Measurements from ENCODE around the gene THSD7A. TPM values are rescaled to one million over a fixed set of nuclear protein-coding genes. Genes with fewer than 3 reads are reported as not detected.
A peak's percentile ranks its signal among the peaks of the same experiment; 100 is the strongest.

The THSD7A gene
- total and polyA plus RNA-seq, 4 donors: 0.15 to 2.7 (median 1.9) TPM

DNA sequence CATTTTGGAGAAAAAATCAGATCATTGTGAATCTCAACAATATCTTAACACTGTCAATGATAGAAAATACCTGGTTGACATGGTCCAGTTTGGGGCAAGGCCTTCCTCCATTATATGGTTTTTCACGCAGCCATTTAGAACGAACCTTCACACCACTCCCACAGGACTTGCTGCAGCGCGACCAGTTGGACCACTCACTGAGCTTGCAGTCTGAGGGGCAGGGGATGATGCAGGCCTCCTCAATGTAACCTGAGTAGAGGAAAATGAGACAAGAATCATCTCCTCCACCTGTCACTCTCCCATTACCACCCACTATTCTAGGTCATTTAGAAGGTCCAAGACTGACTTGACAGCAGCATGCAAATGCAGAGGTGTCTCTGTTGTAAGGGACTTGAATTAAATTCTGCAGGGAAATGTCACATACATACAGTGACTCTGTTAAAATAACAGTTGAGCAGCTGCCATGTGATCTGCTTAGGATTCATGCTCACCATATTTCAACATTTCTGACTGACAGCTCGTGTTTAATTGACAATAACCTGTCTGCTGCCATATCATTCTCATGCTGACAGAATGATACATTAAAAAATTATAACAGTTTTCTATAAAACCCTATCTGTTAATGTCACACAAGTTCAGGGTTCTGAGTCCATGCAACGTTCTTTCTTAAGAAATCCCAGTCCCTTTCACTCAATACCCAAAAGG, 403.0 kb downstream of the THSD7A start:
- peaks cover 0 to 4% (median 0%) of the 10 kb centered on the region in 4 donors for H3K4me1 ChIP-seq (ENCODE audit: control insufficient read depth in 4 of 4, insufficient read depth in 4 of 4, low read length in 3 of 4)

DNA sequence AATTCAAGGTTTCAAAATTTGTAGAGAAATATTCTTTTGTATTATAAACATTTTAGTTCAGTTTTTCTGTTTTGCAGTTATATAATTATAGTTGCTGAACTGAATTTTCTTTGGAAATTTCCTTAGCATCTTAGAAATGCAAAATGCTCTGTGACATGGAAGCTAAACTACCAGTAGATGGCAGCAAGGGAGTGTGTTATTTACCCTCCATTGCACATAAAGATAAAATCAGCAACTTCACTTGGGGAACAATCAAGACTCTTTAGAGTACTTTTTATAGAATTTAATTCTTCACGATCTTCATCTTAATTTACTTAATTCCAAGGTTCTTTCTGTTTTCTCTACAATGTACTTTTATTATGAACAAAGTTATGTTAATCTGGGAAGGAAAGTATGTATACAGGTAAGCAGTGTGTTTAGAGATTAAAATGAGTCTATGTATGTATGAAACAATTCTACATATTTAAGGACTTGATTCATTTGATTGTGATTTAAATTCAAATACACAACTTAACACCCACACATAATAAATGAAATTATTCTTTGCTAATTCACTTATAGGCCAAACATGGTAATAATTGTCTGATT, 404.2 kb downstream of the THSD7A start:
- Histone ChIP-seq H3K9me3 (ENCODE audit: control insufficient read depth in 4 of 4, low read length in 3 of 4) (no peaks in the 10 kb centered on the region), H3K4me3 (ENCODE audit: low read depth in 1 of 3, low read length in 3 of 3) (no peak overlapping the region), H3K9ac (ENCODE audit: low read depth in 1 of 2, low read length in 2 of 2) (no peak overlapping the region), H3K36me3 (ENCODE audit: control insufficient read depth in 4 of 4, insufficient read depth in 3 of 4, low read depth in 1 of 4, low read length in 3 of 4) (no peaks in the 10 kb centered on the region), H3K4me1 (ENCODE audit: control insufficient read depth in 4 of 4, insufficient read depth in 4 of 4, low read length in 3 of 4) (peaks cover 0 to 4% (median 0%) of the 10 kb centered on the region in 4 donors), H3K27me3 (ENCODE audit: control insufficient read depth in 4 of 4, insufficient read depth in 4 of 4, low read length in 3 of 4) (no peaks in the 10 kb centered on the region), H3K27ac (ENCODE audit: low read depth in 1 of 2, low read length in 2 of 2) (no peak overlapping the region)
- no peak for DNase-seq (ENCODE audit: low spot score)
- TF ChIP-seq, protein P1, sequence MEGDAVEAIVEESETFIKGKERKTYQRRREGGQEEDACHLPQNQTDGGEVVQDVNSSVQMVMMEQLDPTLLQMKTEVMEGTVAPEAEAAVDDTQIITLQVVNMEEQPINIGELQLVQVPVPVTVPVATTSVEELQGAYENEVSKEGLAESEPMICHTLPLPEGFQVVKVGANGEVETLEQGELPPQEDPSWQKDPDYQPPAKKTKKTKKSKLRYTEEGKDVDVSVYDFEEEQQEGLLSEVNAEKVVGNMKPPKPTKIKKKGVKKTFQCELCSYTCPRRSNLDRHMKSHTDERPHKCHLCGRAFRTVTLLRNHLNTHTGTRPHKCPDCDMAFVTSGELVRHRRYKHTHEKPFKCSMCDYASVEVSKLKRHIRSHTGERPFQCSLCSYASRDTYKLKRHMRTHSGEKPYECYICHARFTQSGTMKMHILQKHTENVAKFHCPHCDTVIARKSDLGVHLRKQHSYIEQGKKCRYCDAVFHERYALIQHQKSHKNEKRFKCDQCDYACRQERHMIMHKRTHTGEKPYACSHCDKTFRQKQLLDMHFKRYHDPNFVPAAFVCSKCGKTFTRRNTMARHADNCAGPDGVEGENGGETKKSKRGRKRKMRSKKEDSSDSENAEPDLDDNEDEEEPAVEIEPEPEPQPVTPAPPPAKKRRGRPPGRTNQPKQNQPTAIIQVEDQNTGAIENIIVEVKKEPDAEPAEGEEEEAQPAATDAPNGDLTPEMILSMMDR (IDR thresholded peaks at IDR 0.05; ENCODE audit: low read depth, low read length, missing input control): peak; percentile 86
- TF ChIP-seq RAD21 (IDR thresholded peaks at IDR 0.05) (peak; percentile 95), TAF1 (conservative IDR thresholded peaks at IDR 0.05) (no peak)
- 2% methylated on average over 1 of the region's 1 CpG for WGBS

More for the DNA sequence above, 403.0 kb downstream of the THSD7A start:
- no peaks in the 10 kb centered on the region for H3K36me3 ChIP-seq (ENCODE audit: control insufficient read depth in 4 of 4, insufficient read depth in 3 of 4, low read depth in 1 of 4, low read length in 3 of 4)
- H3K27me3 ChIP-seq (ENCODE audit: control insufficient read depth in 4 of 4, insufficient read depth in 4 of 4, low read length in 3 of 4): no peaks in the 10 kb centered on the region
- no peak for DNase-seq (ENCODE audit: low spot score)
- no peak overlapping the region for H3K27ac ChIP-seq (ENCODE audit: low read depth in 1 of 2, low read length in 2 of 2)
- no peaks in the 10 kb centered on the region for H3K9me3 ChIP-seq (ENCODE audit: control insufficient read depth in 4 of 4, low read length in 3 of 4)
- H3K9ac ChIP-seq (ENCODE audit: low read depth in 1 of 2, low read length in 2 of 2): no peak overlapping the region
- 95% methylated on average over 6 of the region's 6 CpGs for WGBS
- no peak overlapping the region for H3K4me3 ChIP-seq (ENCODE audit: low read depth in 1 of 3, low read length in 3 of 3)
- TF ChIP-seq RAD21 (IDR thresholded peaks at IDR 0.05) (no peak), JUND (IDR thresholded peaks at IDR 0.05) (no peak), SP1 (IDR thresholded peaks at IDR 0.05) (no peak), GABPA (IDR thresholded peaks at IDR 0.05 in 1 of 2, conservative IDR thresholded peaks at IDR 0.05 in 1 of 2) (no peak), YY1 (IDR thresholded peaks at IDR 0.05) (no peak), HNF4G (IDR thresholded peaks at IDR 0.05) (no peak), EGR1 (IDR thresholded peaks at IDR 0.05; ENCODE audit: low read depth in 2 of 2) (no peak), HNF4A (conservative IDR thresholded peaks at IDR 0.05) (no peak), TAF1 (conservative IDR thresholded peaks at IDR 0.05) (no peak), NR2F2 (IDR thresholded peaks at IDR 0.05) (no peak)
- TF ChIP-seq, protein P2, sequence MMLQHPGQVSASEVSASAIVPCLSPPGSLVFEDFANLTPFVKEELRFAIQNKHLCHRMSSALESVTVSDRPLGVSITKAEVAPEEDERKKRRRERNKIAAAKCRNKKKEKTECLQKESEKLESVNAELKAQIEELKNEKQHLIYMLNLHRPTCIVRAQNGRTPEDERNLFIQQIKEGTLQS (IDR thresholded peaks at IDR 0.05): no peak
- TF ChIP-seq, protein P3, sequence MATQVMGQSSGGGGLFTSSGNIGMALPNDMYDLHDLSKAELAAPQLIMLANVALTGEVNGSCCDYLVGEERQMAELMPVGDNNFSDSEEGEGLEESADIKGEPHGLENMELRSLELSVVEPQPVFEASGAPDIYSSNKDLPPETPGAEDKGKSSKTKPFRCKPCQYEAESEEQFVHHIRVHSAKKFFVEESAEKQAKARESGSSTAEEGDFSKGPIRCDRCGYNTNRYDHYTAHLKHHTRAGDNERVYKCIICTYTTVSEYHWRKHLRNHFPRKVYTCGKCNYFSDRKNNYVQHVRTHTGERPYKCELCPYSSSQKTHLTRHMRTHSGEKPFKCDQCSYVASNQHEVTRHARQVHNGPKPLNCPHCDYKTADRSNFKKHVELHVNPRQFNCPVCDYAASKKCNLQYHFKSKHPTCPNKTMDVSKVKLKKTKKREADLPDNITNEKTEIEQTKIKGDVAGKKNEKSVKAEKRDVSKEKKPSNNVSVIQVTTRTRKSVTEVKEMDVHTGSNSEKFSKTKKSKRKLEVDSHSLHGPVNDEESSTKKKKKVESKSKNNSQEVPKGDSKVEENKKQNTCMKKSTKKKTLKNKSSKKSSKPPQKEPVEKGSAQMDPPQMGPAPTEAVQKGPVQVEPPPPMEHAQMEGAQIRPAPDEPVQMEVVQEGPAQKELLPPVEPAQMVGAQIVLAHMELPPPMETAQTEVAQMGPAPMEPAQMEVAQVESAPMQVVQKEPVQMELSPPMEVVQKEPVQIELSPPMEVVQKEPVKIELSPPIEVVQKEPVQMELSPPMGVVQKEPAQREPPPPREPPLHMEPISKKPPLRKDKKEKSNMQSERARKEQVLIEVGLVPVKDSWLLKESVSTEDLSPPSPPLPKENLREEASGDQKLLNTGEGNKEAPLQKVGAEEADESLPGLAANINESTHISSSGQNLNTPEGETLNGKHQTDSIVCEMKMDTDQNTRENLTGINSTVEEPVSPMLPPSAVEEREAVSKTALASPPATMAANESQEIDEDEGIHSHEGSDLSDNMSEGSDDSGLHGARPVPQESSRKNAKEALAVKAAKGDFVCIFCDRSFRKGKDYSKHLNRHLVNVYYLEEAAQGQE (IDR thresholded peaks at IDR 0.05): no peak

Data from liver (tissue), 9 donors.